ENCODE results near the gene BMS1.

Gene BMS1

GRCh38 chr10:42877496-42878030, 95.0 kb downstream of the BMS1 start:
- Mint-ChIP-seq H3K9me3 (peaks cover 9% of the 10 kb centered on the region), H3K4me3 (no peak overlapping the region), H3K4me1 (peaks cover 10% of the 10 kb centered on the region), H3K36me3 (ENCODE audit: low read depth) (no peaks in the 10 kb centered on the region), H3K27me3 (ENCODE audit: low read depth) (peaks cover 26% of the 10 kb centered on the region), H3K27ac (no peak overlapping the region)
- TF ChIP-seq CTCF (IDR thresholded peaks at IDR 0.05; ENCODE audit: unreplicated experiment in 3 of 3), result no peak

- Mint-ChIP-seq H3K4me1 (peaks cover 10% of the 10 kb centered on the region), H3K4me3 (no peak overlapping the region), H3K9me3 (peaks cover 9% of the 10 kb centered on the region), H3K27me3 (ENCODE audit: low read depth) (peaks cover 29% of the 10 kb centered on the region), H3K27ac (no peak overlapping the region), H3K36me3 (ENCODE audit: low read depth) (no peaks in the 10 kb centered on the region)
- TF ChIP-seq CTCF (IDR thresholded peaks at IDR 0.05; ENCODE audit: unreplicated experiment in 3 of 3), result no peak
Observed at GRCh38 chr10:42878134-42878820, 95.7 kb downstream of the BMS1 start.

DNA sequence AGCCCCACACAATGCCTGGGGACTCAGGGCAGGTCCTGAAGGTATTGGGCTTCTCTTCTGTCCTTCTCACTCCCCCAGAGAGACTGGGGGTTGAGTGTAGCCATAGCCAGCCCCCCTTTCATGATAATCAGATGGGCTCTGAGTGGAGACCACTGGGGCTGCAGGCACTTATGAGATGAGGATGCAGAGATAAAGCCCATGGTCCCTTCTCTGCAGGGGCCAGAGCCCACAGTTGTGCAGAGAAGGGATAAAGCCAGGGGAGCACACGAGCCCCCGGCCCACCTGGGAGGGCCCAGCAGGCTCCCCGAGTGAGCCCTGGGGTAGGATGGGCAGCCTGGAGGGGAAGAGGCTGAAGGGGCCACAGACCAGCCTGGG, 96.2 kb downstream of the BMS1 start:
- no peak for TF ChIP-seq CTCF (IDR thresholded peaks at IDR 0.05; ENCODE audit: unreplicated experiment in 3 of 3)
- Mint-ChIP-seq H3K27me3 (ENCODE audit: low read depth) (peaks cover 24% of the 10 kb centered on the region), H3K4me3 (no peak overlapping the region), H3K9me3 (peaks cover 9% of the 10 kb centered on the region), H3K27ac (no peak overlapping the region), H3K36me3 (ENCODE audit: low read depth) (no peaks in the 10 kb centered on the region), H3K4me1 (peaks cover 10% of the 10 kb centered on the region)

GRCh38 chr10:42879380-42880254, 97.0 kb downstream of the BMS1 start:
- H3K27me3 Mint-ChIP-seq (ENCODE audit: low read depth), result peaks cover 30% of the 10 kb centered on the region
- H3K4me3 Mint-ChIP-seq, result no peak overlapping the region
- no peak for TF ChIP-seq CTCF (IDR thresholded peaks at IDR 0.05; ENCODE audit: unreplicated experiment in 3 of 3)
- H3K27ac Mint-ChIP-seq, result no peak overlapping the region
- H3K4me1 Mint-ChIP-seq, result peaks cover 10% of the 10 kb centered on the region
- peaks cover 9% of the 10 kb centered on the region for H3K9me3 Mint-ChIP-seq
- no peaks in the 10 kb centered on the region for H3K36me3 Mint-ChIP-seq (ENCODE audit: low read depth)

DNA sequence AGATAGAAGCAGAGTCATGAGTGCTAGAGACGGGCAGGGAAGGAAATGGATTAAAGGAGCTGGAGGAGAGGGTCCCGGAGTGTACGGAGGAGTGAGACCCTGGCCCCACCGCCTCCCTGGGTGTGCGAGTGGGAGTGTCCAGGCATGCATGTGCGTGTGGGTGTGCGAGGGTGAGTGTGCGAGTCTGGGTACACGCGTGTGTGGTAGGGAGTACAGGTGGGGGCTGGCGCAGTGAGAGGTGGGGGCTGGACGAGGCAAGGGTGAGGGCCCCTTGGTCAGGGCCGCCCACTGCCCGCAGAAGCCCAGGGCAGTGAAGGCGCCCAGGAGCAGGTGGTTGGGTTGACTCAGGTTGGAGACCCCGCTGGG, 97.6 kb downstream of the BMS1 start:
- H3K9me3 Mint-ChIP-seq, result peaks cover 9% of the 10 kb centered on the region
- no peak for TF ChIP-seq CTCF (IDR thresholded peaks at IDR 0.05; ENCODE audit: unreplicated experiment in 3 of 3)
- H3K4me3 Mint-ChIP-seq, result no peak overlapping the region
- H3K27me3 Mint-ChIP-seq (ENCODE audit: low read depth), result peaks cover 30% of the 10 kb centered on the region
- no peak overlapping the region for H3K27ac Mint-ChIP-seq
- peaks cover 10% of the 10 kb centered on the region for H3K4me1 Mint-ChIP-seq
- no peaks in the 10 kb centered on the region for H3K36me3 Mint-ChIP-seq (ENCODE audit: low read depth)

Measured in nephron (organoid).